PC-3 (cell line): Measurements from ENCODE around the gene FOXRED2. TPM values are rescaled to one million over a fixed set of nuclear protein-coding genes. Genes with fewer than 3 reads are reported as not detected.
"Not testable (repeated sequence)": the region's sequence is repeated elsewhere in the genome, so short reads cannot be mapped to it uniquely, and the experiment has no call there.

Source experiments
- ATAC-seq: fragments of 200-7000 bp; cut with Tn5 transposase; 2 replicates; pipeline ENCODE4 v1.9.1; 2020; ENCODE audit warnings: mild to moderate bottlenecking, moderate library complexity
- BruUV-seq: library from RNA; stranded (reverse); fragments of 400-500 nt; replicated peaks from 2 replicates; lab custom pipeline; 2021; lab: Mats Ljungman, UMichigan
- CTCF ChIA-PET: fragments of 300-600 bp; sonication (Branson Sonifier 250); formaldehyde crosslinking; loops from one replicate; lab custom pipeline; 2022; ENCODE audit warnings: antibody characterized with exemption; lab: Charles Lee
- POLR2A ChIA-PET: fragments of 300-600 bp; sonication (Branson Sonifier 250); formaldehyde crosslinking; loops from one replicate; lab custom pipeline; 2022; ENCODE audit warnings: antibody characterized with exemption; ENCODE audit not compliant: unreplicated experiment; lab: Charles Lee
- DNase-seq: peaks from one replicate; pipeline ENCODE4 v3.0.0-alpha.2; 2015
- H2AFZ ChIP-seq: fragments of 300-600 bp; sonication (generic); 2 replicates; pipeline ENCODE4 v1.6.0; 2016; ENCODE audit warnings: antibody characterized with exemption, low read length
- H3F3A ChIP-seq: fragments of 300-600 bp; sonication (generic); one replicate; pipeline ENCODE4 v1.6.0; 2017; ENCODE audit warnings: antibody characterized with exemption, low read length, control low read depth, mild to moderate bottlenecking; ENCODE audit not compliant: unreplicated experiment
- H3K27ac ChIP-seq: fragments of 300-600 bp; sonication (generic); 2 replicates; pipeline ENCODE4 v1.5.1; 2016; ENCODE audit warnings: mild to moderate bottlenecking, low read length
- H3K27me3 ChIP-seq: fragments of 300-600 bp; sonication (generic); 2 replicates; pipeline ENCODE4 v1.6.1; 2016; ENCODE audit warnings: low read length, mixed read lengths
- H3K36me3 ChIP-seq: fragments of 300-600 bp; sonication (generic); 2 replicates; pipeline ENCODE4 v1.6.1; 2016; ENCODE audit warnings: low read depth, mixed run types, low read length, mixed read lengths
- H3K4me1 ChIP-seq: fragments of 300-600 bp; sonication (generic); 2 replicates; pipeline ENCODE4 v1.5.1; 2016; ENCODE audit warnings: low read length; ENCODE audit not compliant: insufficient read depth
- H3K4me2 ChIP-seq: fragments of 300-600 bp; sonication (generic); 2 replicates; pipeline ENCODE4 v1.6.0; 2016; ENCODE audit warnings: low read length
- H3K4me3 ChIP-seq: fragments of 300-600 bp; sonication (generic); 2 replicates; pipeline ENCODE4 v1.5.1; 2016; ENCODE audit warnings: mild to moderate bottlenecking, low read length, mixed read lengths
- H3K79me2 ChIP-seq: fragments of 300-600 bp; sonication (generic); 2 replicates; pipeline ENCODE4 v1.6.1; 2017; ENCODE audit warnings: low read length, mixed read lengths
- H3K9ac ChIP-seq: fragments of 300-600 bp; sonication (generic); 2 replicates; pipeline ENCODE4 v1.6.0; 2016; ENCODE audit warnings: mild to moderate bottlenecking, low read length
- H3K9me2 ChIP-seq: fragments of 300-600 bp; sonication (generic); replicated peaks from 2 replicates; pipeline ENCODE4 v1.6.1; 2016; ENCODE audit warnings: mixed run types, low read length, mixed read lengths
- H3K9me3 ChIP-seq: fragments of 300-600 bp; sonication (generic); 2 replicates; pipeline ENCODE4 v1.6.1; 2016; ENCODE audit warnings: low read length, mixed read lengths
- H4K20me1 ChIP-seq: fragments of 300-600 bp; sonication (generic); 2 replicates; pipeline ENCODE4 v1.6.1; 2016; ENCODE audit warnings: low read length, mixed read lengths
- CTCF ChIP-seq: fragments of 300-600 bp; sonication (generic); conservative IDR thresholded peaks from 2 replicates; pipeline ENCODE4 v1.5.1; 2017; ENCODE audit warnings: antibody characterized with exemption, low read depth, mild to moderate bottlenecking, low read length
- EZH2 ChIP-seq: fragments of 300-600 bp; sonication (generic); IDR thresholded peaks from one replicate; pipeline ENCODE4 v1.6.1; 2017; ENCODE audit warnings: antibody characterized with exemption, mild to moderate bottlenecking, low read length; ENCODE audit not compliant: unreplicated experiment
- EZH2phosphoT487 ChIP-seq: fragments of 300-600 bp; sonication (generic); IDR thresholded peaks from 2 replicates; pipeline ENCODE4 v1.6.1; 2018; ENCODE audit warnings: mild to moderate bottlenecking, antibody characterized with exemption, low read length, borderline replicate concordance
- intact Hi-C: fragments of 100-400 bp; cut with micrococcal nuclease; formaldehyde crosslinking; loops from 2 replicates; pipeline ENCODE4 v1.9.0; 2023
- total RNA-seq: library from RNA; depleted of rRNA; stranded (reverse); fragments of >200 nt; gene quantifications from 2 replicates; pipeline ENCODE4 v1.2.3, GENCODE V29; 2014

FOXRED2 gene
- total RNA-seq, 1 experiment from 2014 or later = 5.5 TPM

- Histone ChIP-seq H3K4me3 (no peak overlapping the region), H2AFZ (no peak overlapping the region), H3K9me2 (no peaks in the 10 kb centered on the region), H3K4me2 (no peak overlapping the region), H3K4me1 (peaks cover 22% of the 10 kb centered on the region; the same call in 1 of the 2 replicates), H3K9ac (no peak overlapping the region), H3K79me2 (no peaks in the 10 kb centered on the region), H3K27me3 (no peaks in the 10 kb centered on the region), H3K9me3 (no peaks in the 10 kb centered on the region), H3F3A (no peaks in the 10 kb centered on the region), H3K27ac (no peak overlapping the region), H3K36me3 (no peaks in the 10 kb centered on the region), H4K20me1 (no peaks in the 10 kb centered on the region)
- ATAC-seq (no peak), DNase-seq (no peak)
- CTCF ChIA-PET = interaction anchor here (0.6 kb wide), 1 partner anchor 32 kb away, joined by 3 read pairs; no protein-coding TSS in a partner anchor
- no TSS peak for BruUV-seq
- intact Hi-C loops = no loop called here
- TF ChIP-seq EZH2phosphoT487 (no peak), EZH2 (no peak), CTCF (no peak)
- POLR2A ChIA-PET = no interaction called here
Measured at GRCh38 chr22:36538529-36538928, 31.7 kb upstream of the FOXRED2 start.

GRCh38 chr22:36536717-36537116 lies 29.9 kb upstream of the FOXRED2 start:
- ChIA-PET CTCF (no interaction called here), POLR2A (no interaction called here)
- ATAC-seq = no peak

GRCh38 chr22:36533320-36533719 lies 26.5 kb upstream of the FOXRED2 start:
- H3K9ac ChIP-seq, CTCF ChIA-PET, H3K27me3 ChIP-seq, H3K36me3 ChIP-seq, H3K9me2 ChIP-seq, H3K4me1 ChIP-seq, H3K4me3 ChIP-seq, DNase-seq, BruUV-seq, H4K20me1 ChIP-seq, H3K79me2 ChIP-seq, H3K27ac ChIP-seq, POLR2A ChIA-PET, H3F3A ChIP-seq, H3K9me3 ChIP-seq, intact Hi-C loops, H3K4me2 ChIP-seq, H2AFZ ChIP-seq, ATAC-seq: not testable (repeated sequence)

More at GRCh38 chr22:36536717-36537116, 29.9 kb upstream of the FOXRED2 start:
- BruUV-seq = no TSS peak
- Histone ChIP-seq H3K9me3 (no peaks in the 10 kb centered on the region), H3K79me2 (no peaks in the 10 kb centered on the region), H3K4me2 (no peak overlapping the region), H3K9ac (no peak overlapping the region), H3K27me3 (no peaks in the 10 kb centered on the region), H3K4me1 (peaks cover 11% of the 10 kb centered on the region; the same call in 1 of the 2 replicates), H3K9me2 (no peaks in the 10 kb centered on the region), H3K4me3 (no peak overlapping the region), H4K20me1 (no peaks in the 10 kb centered on the region), H3K27ac (no peak overlapping the region), H3K36me3 (no peaks in the 10 kb centered on the region), H3F3A (no peaks in the 10 kb centered on the region), H2AFZ (no peak overlapping the region)
- intact Hi-C loops = no loop called here
- no peak for TF ChIP-seq EZH2
- TF ChIP-seq EZH2phosphoT487 = no peak
- TF ChIP-seq CTCF = no peak
- no peak for DNase-seq
